SK-N-SH (cell line): ENCODE measurements around the gene MST1R. TPM values are rescaled to one million over a fixed set of nuclear protein-coding genes. Genes with fewer than 3 reads are reported as not detected.

Experiments
- CTCF ChIA-PET: fragments of 300-600, 350-600 bp; formaldehyde crosslinking; extraction: SDS; loops from one replicate; lab custom pipeline; 2021; lab: Yijun Ruan, JAX
- POLR2A ChIA-PET: fragments of 350-600 bp; sonication (Branson Sonifier 250); formaldehyde crosslinking; extraction: SDS; loops from one replicate; lab custom pipeline; 2020; ENCODE audit warnings: antibody characterized with exemption, inconsistent platforms; lab: Yijun Ruan, JAX
- DNase-seq: peaks from one replicate; pipeline ENCODE4 v3.0.0; 2012
- H2AFZ ChIP-seq: fragments of 200-600 bp; sonication (generic); 2 replicates; pipeline ENCODE4 v1.8.1; 2016; ENCODE audit warnings: antibody characterized with exemption, mild to moderate bottlenecking, low read depth
- H3F3A ChIP-seq: fragments of 200-600 bp; sonication (generic); replicated peaks from 2 replicates; pipeline ENCODE3; 2016; ENCODE audit warnings: antibody characterized with exemption, mild to moderate bottlenecking; ENCODE audit not compliant: insufficient read depth
- H3K27ac ChIP-seq, 2 experiments: fragments of 200-500 bp in 1 of 2; fragments of 200-600 bp in 1 of 2; sonication (Bioruptor generic) in 1 of 2; sonication (generic), shearing (Covaris generic) in 1 of 2; 2 replicates each; pipeline versions ENCODE4 v1.5.1 to v1.6.1; 2014 to 2016; ENCODE audit warnings: low read depth in 2 of 2, inconsistent platforms in 1 of 2, low read length in 1 of 2, mild to moderate bottlenecking in 1 of 2, mixed read lengths in 1 of 2
- H3K27me3 ChIP-seq: fragments of 200-600 bp; sonication (generic), shearing (Covaris generic); 2 replicates; pipeline ENCODE4 v1.6.1; 2016; ENCODE audit warnings: mixed run types; ENCODE audit not compliant: insufficient read depth
- H3K36me3 ChIP-seq, 2 experiments: fragments of 200-500 bp in 1 of 2; fragments of 200-600 bp in 1 of 2; sonication (Bioruptor generic) in 1 of 2; sonication (generic) in 1 of 2; replicated peaks in 1 of 2; 2 replicates each; pipeline versions ENCODE3 to v1.5.1; 2014 to 2016; ENCODE audit warnings: low read length in 1 of 2, mild to moderate bottlenecking in 1 of 2; ENCODE audit not compliant: insufficient read depth in 2 of 2, control insufficient read depth in 1 of 2
- H3K4me1 ChIP-seq, 2 experiments: fragments of 200-500 bp in 1 of 2; fragments of 200-600 bp in 1 of 2; sonication (Bioruptor generic) in 1 of 2; sonication (generic), shearing (Covaris generic) in 1 of 2; 2 replicates each; pipeline versions ENCODE4 v1.5.1 to v1.6.1; 2014 to 2016; ENCODE audit warnings: low read depth in 1 of 2, low read length in 1 of 2, mixed run types in 1 of 2; ENCODE audit not compliant: insufficient read depth in 2 of 2, control insufficient read depth in 1 of 2
- H3K4me2 ChIP-seq: fragments of 200-600 bp; sonication (generic), shearing (Covaris generic); 2 replicates; pipeline ENCODE4 v1.6.1; 2017; ENCODE audit warnings: mixed run types
- H3K4me3 ChIP-seq, 2 experiments: fragments of 200-500 bp in 1 of 2; fragments of 200-600 bp in 1 of 2; sonication (Bioruptor generic) in 1 of 2; sonication (generic), shearing (Covaris generic) in 1 of 2; 2 replicates each; pipeline versions ENCODE4 v1.5.1 to v1.8.1; 2014 to 2016; ENCODE audit warnings: low read depth in 2 of 2, inconsistent platforms in 1 of 2, low read length in 1 of 2, mild to moderate bottlenecking in 1 of 2, mixed read lengths in 1 of 2, moderate library complexity in 1 of 2
- H3K79me2 ChIP-seq: fragments of 200-600 bp; sonication (generic); 2 replicates; pipeline ENCODE4 v1.8.1; 2017; ENCODE audit warnings: mild to moderate bottlenecking; ENCODE audit not compliant: insufficient read depth
- H3K9ac ChIP-seq: fragments of 200-600 bp; sonication (generic); 2 replicates; pipeline ENCODE4 v1.6.1; 2017; ENCODE audit warnings: mixed run types
- H3K9me2 ChIP-seq: fragments of 200-600 bp; sonication (generic); 2 replicates; pipeline ENCODE4 v1.6.1; 2017; ENCODE audit warnings: mixed run types
- H3K9me3 ChIP-seq: fragments of 200-600 bp; sonication (generic); 2 replicates; pipeline ENCODE4 v1.6.1; 2017; ENCODE audit warnings: mixed run types, mild to moderate bottlenecking, moderate library complexity
- H4K20me1 ChIP-seq: fragments of 200-600 bp; sonication (generic); 2 replicates; pipeline ENCODE4 v1.6.1; 2017; ENCODE audit warnings: mild to moderate bottlenecking, mixed run types; ENCODE audit not compliant: insufficient read depth
- EP300 ChIP-seq, 2 experiments: IDR thresholded peaks; 2 replicates each; pipeline versions ENCODE4 v1.4.0 to v1.6.1; 2012; ENCODE audit warnings: borderline replicate concordance in 1 of 2, low read depth in 1 of 2, low read length in 1 of 2
- FOXM1 ChIP-seq: IDR thresholded peaks from 2 replicates; pipeline ENCODE4 v1.4.0; 2012; ENCODE audit warnings: low read depth, mild to moderate bottlenecking
- GABPA ChIP-seq: IDR thresholded peaks from 2 replicates; pipeline ENCODE4 v1.4.0; 2012; ENCODE audit warnings: low read depth, mild to moderate bottlenecking
- GATA2 ChIP-seq: sonication (generic); formaldehyde crosslinking; IDR thresholded peaks from 2 replicates; pipeline ENCODE4 v1.5.0; 2020; ENCODE audit warnings: mild to moderate bottlenecking, missing genetic modification reagents
- IRF3 ChIP-seq: fragments of 150-350 bp; IDR thresholded peaks from 2 replicates; pipeline ENCODE4 v1.6.1; 2016; ENCODE audit warnings: mild to moderate bottlenecking, low read depth, low read length
- JUND ChIP-seq: IDR thresholded peaks from 2 replicates; pipeline ENCODE4 v1.4.0; 2012
- MAX ChIP-seq: IDR thresholded peaks from 2 replicates; pipeline ENCODE4 v1.4.0; 2012; ENCODE audit warnings: low read depth
- MXI1 ChIP-seq: IDR thresholded peaks from 2 replicates; pipeline ENCODE4 v1.6.1; 2012; ENCODE audit warnings: mild to moderate bottlenecking, low read depth, low read length, improper control_type of control experiment
- NFIC ChIP-seq: IDR thresholded peaks from 2 replicates; pipeline ENCODE4 v1.4.0; 2012; ENCODE audit warnings: borderline replicate concordance
- NRF1 ChIP-seq: IDR thresholded peaks from 2 replicates; pipeline ENCODE4 v1.6.1; 2012; ENCODE audit warnings: low read depth, mild to moderate bottlenecking, low read length
- REST ChIP-seq: IDR thresholded peaks from 2 replicates; pipeline ENCODE4 v1.6.1; 2012; ENCODE audit warnings: mild to moderate bottlenecking, low read depth, low read length, moderate library complexity
- TAF1 ChIP-seq: IDR thresholded peaks from 2 replicates; pipeline ENCODE4 v1.6.1; 2012; ENCODE audit warnings: low read depth, mild to moderate bottlenecking, low read length, moderate library complexity, borderline replicate concordance
- TCF12 ChIP-seq: IDR thresholded peaks from 2 replicates; pipeline ENCODE4 v1.4.0; 2012
- TEAD4 ChIP-seq: IDR thresholded peaks from 2 replicates; pipeline ENCODE4 v1.4.0; 2012; ENCODE audit warnings: mild to moderate bottlenecking, borderline replicate concordance; ENCODE audit not compliant: insufficient read depth
- USF1 ChIP-seq: IDR thresholded peaks from 2 replicates; pipeline ENCODE4 v1.4.0; 2012; ENCODE audit warnings: low read depth, borderline replicate concordance
- WGBS: methylation state at CpG from one replicate; pipeline ENCODE4 v1.1.6; 2017; ENCODE audit warnings: low lambda C conversion rate; 5-methylcytosine and 5-hydroxymethylcytosine counted together
- polyA plus RNA-seq, 3 experiments: library from polyadenylated mRNA; depleted of rRNA; stranded (reverse); fragments of >200 nt; gene quantifications; 2 replicates each; pipeline ENCODE4 v1.2.3, GENCODE V29; 2012

The MST1R gene
- polyA plus RNA-seq, 1 of the 3 experiments (the other 2 are of a cell fraction), result 0.23 TPM

GRCh38 chr3:49871531-49872153 is 32.0 kb downstream of the MST1R start (continued):
- TF ChIP-seq USF1 (no peak), TEAD4 (no peak), EP300 (IDR thresholded peaks at IDR 0.05; ENCODE audit: borderline replicate concordance in 1 of 2, low read depth in 1 of 2, low read length in 1 of 2) (no peak), IRF3 (no peak), FOXM1 (no peak)

GRCh38 chr3:49869525-49870126 is 34.0 kb downstream of the MST1R start, which contains the start of gene CAMKV:
TSS of gene CAMKV (minus strand) at chr3:49869906. CDS start at chr3:49862388, 7,518 bp downstream.
- Histone ChIP-seq H3K4me3 (peak within 1 kb of the TSS; percentile 23 to 53; a peak in 3 of 4 replicates), H3K36me3 (no peaks in the 10 kb centered on the region), H3K4me1 (peaks cover 0 to 50% of the 10 kb centered on the region in 2 experiments; a peak in 1 of 4 replicates), H3K9me3 (no peaks in the 10 kb centered on the region), H3K4me2 (peak within 1 kb of the TSS; percentile 78; the same call in 1 of the 2 replicates), H3F3A (no peaks in the 10 kb centered on the region), H3K9ac (no peak within 1 kb of the TSS), H3K79me2 (no peaks in the 10 kb centered on the region), H3K27me3 (peaks cover 25% of the 10 kb centered on the region), H2AFZ (0 out of 2 replicates have a peak within 1 kb of the TSS, but pooled peaks have one; percentile 41), H3K9me2 (no peaks in the 10 kb centered on the region), H4K20me1 (no peaks in the 10 kb centered on the region), H3K27ac (no peak within 1 kb of the TSS; a peak in 1 of 4 replicates)
- peak; percentile 95 for DNase-seq
- POLR2A ChIA-PET, result interaction anchor here (0.8 kb wide), 1 partner anchor 12 kb away, joined by 3 read pairs; no protein-coding TSS in a partner anchor
- CTCF ChIA-PET, result interaction anchor here (1.5 to 6.1 kb wide), 3 partner anchors 12 to 67 kb away, joined by 6 to 42 read pairs (median 15); partner anchors contain the start of gene INKA1
- TF ChIP-seq TAF1, result no peak
- no peak for TF ChIP-seq TCF12
- no peak for TF ChIP-seq GABPA
- no peak for TF ChIP-seq GATA2 (CRISPR knock-in tag)
- TF ChIP-seq NFIC, result no peak
- TF ChIP-seq MXI1, result no peak; the same call in 1 of the 2 replicates
- TF ChIP-seq IRF3, result no peak
- no peak for TF ChIP-seq REST
- TF ChIP-seq JUND, result no peak
- TF ChIP-seq NRF1, result no peak
- no peak for TF ChIP-seq MAX
- WGBS, result no CpG with 5 or more reads among the region's 59 CpGs
